ENCODE results near the gene PTN. TPM values are rescaled to one million over a fixed set of nuclear protein-coding genes. Genes with fewer than 3 reads are reported as not detected.
"Not testable (repeated sequence)": the region's sequence is repeated elsewhere in the genome, so short reads cannot be mapped to it uniquely, and the experiment has no call there.

Gene PTN
- total RNA-seq, 1 donor from 2014 or later: not detected

- Mint-ChIP-seq H3K9me3 (peaks cover 4% of the 10 kb centered on the region), H3K27me3 (no peaks in the 10 kb centered on the region), H3K36me3 (ENCODE audit: low read depth) (no peaks in the 10 kb centered on the region), H3K27ac (no peak overlapping the region), H3K4me3 (no peak overlapping the region), H3K4me1 (no peaks in the 10 kb centered on the region)
- intact Hi-C loops (cut with micrococcal nuclease): no loop called here
- no peak for DNase-seq
Measured at GRCh38 chr7:137209151-137209817, 134.2 kb downstream of the PTN start.

GRCh38 chr7:137206770-137207169 is 136.8 kb downstream of the PTN start:
- Mint-ChIP-seq H3K9me3 (peaks cover 4% of the 10 kb centered on the region), H3K4me1 (no peaks in the 10 kb centered on the region), H3K27me3 (no peaks in the 10 kb centered on the region), H3K4me3 (no peak overlapping the region), H3K36me3 (ENCODE audit: low read depth) (no peaks in the 10 kb centered on the region), H3K27ac (no peak overlapping the region)
- intact Hi-C loops (cut with micrococcal nuclease): no loop called here
- DNase-seq: no peak

- intact Hi-C loops (cut with micrococcal nuclease): no loop called here
- no peaks in the 10 kb centered on the region for H3K36me3 Mint-ChIP-seq (ENCODE audit: low read depth)
Measured at GRCh38 chr7:137204246-137204645, 139.3 kb downstream of the PTN start.

GRCh38 chr7:137203351-137203750 is 140.2 kb downstream of the PTN start:
- Mint-ChIP-seq H3K4me3 (no peak overlapping the region), H3K4me1 (no peaks in the 10 kb centered on the region), H3K36me3 (ENCODE audit: low read depth) (no peaks in the 10 kb centered on the region), H3K27me3 (no peaks in the 10 kb centered on the region), H3K9me3 (no peaks in the 10 kb centered on the region), H3K27ac (no peak overlapping the region)
- intact Hi-C loops (cut with micrococcal nuclease): no loop called here
- no peak for DNase-seq

More at GRCh38 chr7:137204246-137204645, 139.3 kb downstream of the PTN start:
- Mint-ChIP-seq H3K4me3 (no peak overlapping the region), H3K27me3 (no peaks in the 10 kb centered on the region), H3K9me3 (no peaks in the 10 kb centered on the region), H3K4me1 (no peaks in the 10 kb centered on the region), H3K27ac (no peak overlapping the region)
- no peak for DNase-seq

- no peak for DNase-seq
- Mint-ChIP-seq H3K4me3 (no peak overlapping the region), H3K9me3 (no peaks in the 10 kb centered on the region), H3K4me1 (no peaks in the 10 kb centered on the region), H3K27ac (no peak overlapping the region), H3K36me3 (ENCODE audit: low read depth) (no peaks in the 10 kb centered on the region), H3K27me3 (no peaks in the 10 kb centered on the region)
- intact Hi-C loops (cut with micrococcal nuclease): no loop called here
Measured at GRCh38 chr7:137196648-137197047, 146.9 kb downstream of the PTN start.

- H3K36me3 Mint-ChIP-seq (ENCODE audit: low read depth): no peaks in the 10 kb centered on the region
Measured at GRCh38 chr7:137195996-137196395, 147.5 kb downstream of the PTN start.

GRCh38 chr7:137181619-137182018 is 161.9 kb downstream of the PTN start:
- H3K27ac Mint-ChIP-seq; H3K4me3 Mint-ChIP-seq; H3K27me3 Mint-ChIP-seq; H3K36me3 Mint-ChIP-seq (ENCODE audit: low read depth); intact Hi-C loops (cut with micrococcal nuclease); DNase-seq; H3K4me1 Mint-ChIP-seq; H3K9me3 Mint-ChIP-seq: not testable (repeated sequence)

More at GRCh38 chr7:137195996-137196395, 147.5 kb downstream of the PTN start:
- H3K9me3 Mint-ChIP-seq: no peaks in the 10 kb centered on the region
- no peak overlapping the region for H3K4me3 Mint-ChIP-seq
- H3K27me3 Mint-ChIP-seq: no peaks in the 10 kb centered on the region
- no peaks in the 10 kb centered on the region for H3K4me1 Mint-ChIP-seq
- intact Hi-C loops (cut with micrococcal nuclease): no loop called here
- no peak for DNase-seq
- H3K27ac Mint-ChIP-seq: no peak overlapping the region

All from activated CD4-positive, alpha-beta T cell treated with anti-CD3 and anti-CD28 coated beads, Interleukin-2, amount 10 ng/mL, durations not matched to agents 24 days and 14 days (primary cell).